GM23248 (cell line): ENCODE data around the gene PLCL2. TPM values are rescaled to one million over a fixed set of nuclear protein-coding genes. Genes with fewer than 3 reads are reported as not detected.

Source experiments
- DNase-seq: peaks from one replicate; pipeline ENCODE4 v3.0.0-alpha.2; 2015
- H2AFZ ChIP-seq: fragments of 200-600 bp; sonication (generic); 2 replicates; pipeline ENCODE4 v1.6.1; 2016; ENCODE audit warnings: antibody characterized with exemption
- H3F3A ChIP-seq: fragments of 200-600 bp; sonication (generic); 2 replicates; pipeline ENCODE4 v1.6.1; 2016; ENCODE audit warnings: mild to moderate bottlenecking, antibody characterized with exemption, mixed run types; ENCODE audit not compliant: insufficient read depth
- H3K27ac ChIP-seq: fragments of 200-600 bp; sonication (generic); 2 replicates; pipeline ENCODE4 v1.5.1; 2016; ENCODE audit warnings: mild to moderate bottlenecking
- H3K27me3 ChIP-seq: fragments of 200-600 bp; sonication (generic); replicated peaks from 2 replicates; pipeline ENCODE4 v1.6.1; 2016; ENCODE audit warnings: mild to moderate bottlenecking; ENCODE audit not compliant: insufficient read depth
- H3K36me3 ChIP-seq: fragments of 200-600 bp; sonication (generic); 2 replicates; pipeline ENCODE4 v1.6.1; 2016; ENCODE audit warnings: low read depth, mild to moderate bottlenecking
- H3K4me1 ChIP-seq: fragments of 200-600 bp; sonication (generic); 2 replicates; pipeline ENCODE4 v1.6.1; 2016; ENCODE audit warnings: mild to moderate bottlenecking; ENCODE audit not compliant: insufficient read depth
- H3K4me2 ChIP-seq: fragments of 200-600 bp; sonication (generic); one replicate; pipeline ENCODE4 v1.6.1; 2016; ENCODE audit warnings: mild to moderate bottlenecking; ENCODE audit not compliant: unreplicated experiment
- H3K4me3 ChIP-seq: fragments of 200-600 bp; sonication (generic); 2 replicates; pipeline ENCODE4 v1.5.1; 2016; ENCODE audit warnings: mild to moderate bottlenecking
- H3K79me2 ChIP-seq: fragments of 200-600 bp; sonication (generic); 2 replicates; pipeline ENCODE4 v1.6.1; 2016; ENCODE audit warnings: mild to moderate bottlenecking; ENCODE audit not compliant: insufficient read depth
- H3K9ac ChIP-seq: fragments of 200-600 bp; sonication (generic); 2 replicates; pipeline ENCODE4 v1.6.1; 2016; ENCODE audit warnings: mild to moderate bottlenecking
- H3K9me2 ChIP-seq: fragments of 200-600 bp; sonication (generic); 2 replicates; pipeline ENCODE4 v1.6.1; 2016; ENCODE audit warnings: mixed run types, mild to moderate bottlenecking, moderate library complexity; ENCODE audit not compliant: insufficient read depth
- H3K9me3 ChIP-seq: fragments of 200-600 bp; sonication (generic); one replicate; pipeline ENCODE4 v1.6.1; 2017; ENCODE audit warnings: low read depth
- H4K20me1 ChIP-seq: fragments of 200-600 bp; sonication (generic); 2 replicates; pipeline ENCODE4 v1.6.0; 2016; ENCODE audit not compliant: insufficient read depth
- EZH2 ChIP-seq: fragments of 200-600 bp; sonication (generic); IDR thresholded peaks from 2 replicates; pipeline ENCODE4 v1.6.1; 2018; ENCODE audit warnings: antibody characterized with exemption, mild to moderate bottlenecking; ENCODE audit not compliant: insufficient read depth, poor library complexity, severe bottlenecking
- EZH2phosphoT487 ChIP-seq: fragments of 200-600 bp; sonication (generic); IDR thresholded peaks from 2 replicates; pipeline ENCODE4 v1.6.1; 2018; ENCODE audit warnings: antibody characterized with exemption, moderate library complexity, mild to moderate bottlenecking, low read depth; ENCODE audit not compliant: insufficient read depth
- WGBS, 2 experiments: methylation state at CpG; one replicate each; pipeline ENCODE4 v1.1.6; 2015 to 2017; ENCODE audit warnings: low lambda C conversion rate in 2 of 2, low coverage in 1 of 2; ENCODE audit errors: missing lambda C conversion rate in 2 of 2; 5-methylcytosine and 5-hydroxymethylcytosine counted together
- in situ Hi-C: fragments of 300-500 bp; cut with MboI; formaldehyde crosslinking; loops from 2 replicates; pipeline ENCODE4 v1.15.0; 2020
- polyA plus RNA-seq: library from polyadenylated mRNA; unstranded; fragments of >200 nt; fragmentation: Nextera tagmentation; extraction: Ambion mirVana; gene quantifications from 2 replicates; pipeline ENCODE4 v1.2.1, GENCODE V29; 2016
- total RNA-seq: library from RNA; depleted of rRNA; stranded (reverse); fragments of >200 nt; shearing (Covaris generic); gene quantifications from 2 replicates; pipeline ENCODE4 v1.2.3, GENCODE V29; 2014

Gene PLCL2
- total and polyA plus RNA-seq, 2 experiments from 2014 or later = 1.4 to 5.1 TPM

DNA sequence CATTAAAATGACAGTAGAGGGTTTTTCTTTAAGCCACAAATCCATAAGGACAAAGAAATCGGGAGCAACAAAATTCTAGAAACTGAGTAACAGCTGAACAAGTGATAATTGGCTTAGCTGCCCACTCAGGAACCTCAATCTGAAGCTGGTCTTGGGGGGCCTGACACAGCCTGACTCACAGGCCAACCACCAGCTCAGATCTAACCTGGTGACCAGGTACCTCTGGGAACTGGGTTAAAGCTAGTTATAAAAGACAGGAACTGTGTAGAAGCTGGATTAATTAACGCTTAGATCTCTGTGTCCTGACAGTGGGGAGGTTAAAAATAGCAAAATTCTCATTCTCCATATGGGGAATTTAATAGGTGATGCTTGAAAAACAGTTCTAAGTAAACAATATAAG lies 161.9 kb downstream of the PLCL2 start:
- DNase-seq = no peak
- no peak overlapping the region for H2AFZ ChIP-seq
- TF ChIP-seq EZH2 (no peak), EZH2phosphoT487 (no peak)
- no peaks in the 10 kb centered on the region for H4K20me1 ChIP-seq
- WGBS, 2 experiments = 97 to 98% methylated on average over 2 of the region's 2 CpGs
- in situ Hi-C loops = loop anchor here (25.0 kb wide), 1 partner anchor 759 kb away; no protein-coding TSS in a partner anchor
- no peak overlapping the region for H3K27ac ChIP-seq
- no peak overlapping the region for H3K4me3 ChIP-seq
- H3K27me3 ChIP-seq = no peaks in the 10 kb centered on the region
- H3K9me2 ChIP-seq = no peaks in the 10 kb centered on the region
- 0 out of 2 replicates have a peak, but pooled peaks cover 3% of the 10 kb centered on the region for H3K4me1 ChIP-seq
- H3K4me2 ChIP-seq = no peak overlapping the region
- no peaks in the 10 kb centered on the region for H3K79me2 ChIP-seq
- no peaks in the 10 kb centered on the region for H3F3A ChIP-seq
- H3K9me3 ChIP-seq = no peaks in the 10 kb centered on the region
- no peaks in the 10 kb centered on the region for H3K36me3 ChIP-seq
- no peak overlapping the region for H3K9ac ChIP-seq

DNA sequence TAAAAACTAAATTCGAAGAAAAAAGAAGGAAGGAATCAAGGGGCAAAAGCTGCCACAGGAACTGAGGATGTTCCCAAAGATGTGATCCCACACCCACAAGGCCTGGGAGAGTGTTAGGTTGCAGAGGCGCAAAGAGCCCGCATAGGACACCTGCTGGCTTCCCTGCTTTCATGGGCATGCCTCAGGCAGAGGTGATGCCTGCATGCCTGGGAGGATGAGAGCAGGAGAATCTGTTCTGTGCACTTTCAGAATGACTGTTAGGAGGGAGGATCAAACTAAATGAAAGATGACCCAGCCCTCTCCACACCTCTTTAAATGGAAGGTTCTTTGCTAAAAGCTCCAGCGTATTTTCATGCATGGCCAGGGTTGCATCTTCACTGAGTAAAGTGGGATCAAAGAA lies 162.4 kb downstream of the PLCL2 start:
- Histone ChIP-seq H2AFZ (no peak overlapping the region), H3K27me3 (no peaks in the 10 kb centered on the region), H3K27ac (no peak overlapping the region), H3K9ac (no peak overlapping the region), H4K20me1 (no peaks in the 10 kb centered on the region), H3K9me2 (no peaks in the 10 kb centered on the region), H3K4me1 (0 out of 2 replicates have a peak, but pooled peaks cover 3% of the 10 kb centered on the region), H3K79me2 (no peaks in the 10 kb centered on the region), H3K4me2 (no peak overlapping the region), H3F3A (no peaks in the 10 kb centered on the region), H3K9me3 (no peaks in the 10 kb centered on the region), H3K4me3 (no peak overlapping the region), H3K36me3 (no peaks in the 10 kb centered on the region)
- no peak for DNase-seq
- in situ Hi-C loops = loop anchor here (25.0 kb wide), 1 partner anchor 760 kb away; no protein-coding TSS in a partner anchor
- TF ChIP-seq EZH2 (no peak), EZH2phosphoT487 (no peak)
- WGBS, 2 experiments = 95 to 96% methylated on average over 4 of the region's 4 CpGs

DNA sequence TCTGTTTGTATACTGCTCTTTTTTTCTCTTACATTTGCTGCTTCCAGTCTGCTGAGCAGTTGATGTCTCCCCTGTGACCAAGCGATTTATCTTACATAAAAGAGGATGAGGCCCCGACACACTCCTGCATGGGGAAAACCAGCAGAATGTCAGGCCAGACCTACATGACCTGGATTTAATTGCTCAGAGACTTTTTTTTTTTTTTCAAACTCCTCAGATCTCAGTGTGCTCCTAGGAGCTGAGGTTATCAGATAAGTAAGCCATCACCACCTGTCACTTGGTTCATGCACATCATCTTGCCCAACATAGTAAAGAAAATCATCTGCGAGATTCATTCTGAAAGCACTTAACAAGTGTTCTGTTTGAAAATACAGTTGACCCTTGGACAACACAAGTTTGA lies 163.1 kb downstream of the PLCL2 start:
- no peaks in the 10 kb centered on the region for H3K27me3 ChIP-seq
- H3K9me2 ChIP-seq = no peaks in the 10 kb centered on the region
- no peaks in the 10 kb centered on the region for H3K36me3 ChIP-seq
- no peaks in the 10 kb centered on the region for H3K79me2 ChIP-seq
- DNase-seq = no peak
- 0 out of 2 replicates have a peak, but pooled peaks cover 3% of the 10 kb centered on the region for H3K4me1 ChIP-seq
- no peak overlapping the region for H3K27ac ChIP-seq
- H3K4me2 ChIP-seq = no peak overlapping the region
- in situ Hi-C loops = loop anchor here (25.0 kb wide), 1 partner anchor 761 kb away; no protein-coding TSS in a partner anchor
- no peak overlapping the region for H3K4me3 ChIP-seq
- H2AFZ ChIP-seq = no peak overlapping the region
- no peaks in the 10 kb centered on the region for H3F3A ChIP-seq
- no peak overlapping the region for H3K9ac ChIP-seq
- TF ChIP-seq EZH2phosphoT487 = no peak
- TF ChIP-seq EZH2 = no peak
- 90 to 93% methylated on average over 3 of the region's 3 CpGs for WGBS, 2 experiments
- H3K9me3 ChIP-seq = no peaks in the 10 kb centered on the region
- H4K20me1 ChIP-seq = no peaks in the 10 kb centered on the region

DNA sequence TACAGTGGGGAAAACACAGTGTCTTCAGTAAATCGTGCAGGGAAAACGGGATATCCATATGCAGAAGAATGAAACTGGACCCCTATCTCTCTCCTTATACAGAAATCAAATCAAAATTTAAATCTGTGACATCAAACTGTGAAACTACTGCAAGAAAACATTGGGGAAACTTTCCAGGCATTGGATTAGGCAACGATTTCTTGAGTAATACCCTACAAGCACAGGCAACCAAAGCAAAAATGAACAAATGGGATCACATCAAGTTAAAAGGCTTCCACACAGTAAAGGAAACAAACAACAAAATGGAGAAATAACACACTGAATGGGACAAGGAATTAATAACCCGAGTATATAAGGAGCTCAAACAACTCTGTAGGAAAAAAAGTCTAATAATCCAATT lies 165.3 kb downstream of the PLCL2 start:
- WGBS, 2 experiments = 82 to 84% methylated on average over 4 of the region's 4 CpGs
- no peak for DNase-seq

More for the DNA sequence above, 165.3 kb downstream of the PLCL2 start:
- H3K4me3 ChIP-seq = no peak overlapping the region
- no peaks in the 10 kb centered on the region for H3K79me2 ChIP-seq
- H3K27ac ChIP-seq = no peak overlapping the region
- H3K4me1 ChIP-seq = peaks cover 4% of the 10 kb centered on the region
- no peaks in the 10 kb centered on the region for H3K9me2 ChIP-seq
- H3K36me3 ChIP-seq = no peaks in the 10 kb centered on the region
- in situ Hi-C loops = no loop called here
- H3K9ac ChIP-seq = no peak overlapping the region
- no peak overlapping the region for H3K4me2 ChIP-seq
- no peaks in the 10 kb centered on the region for H3F3A ChIP-seq
- H3K27me3 ChIP-seq = no peaks in the 10 kb centered on the region
- H2AFZ ChIP-seq = no peak overlapping the region
- no peaks in the 10 kb centered on the region for H4K20me1 ChIP-seq
- TF ChIP-seq EZH2 (no peak), EZH2phosphoT487 (no peak)
- H3K9me3 ChIP-seq = no peaks in the 10 kb centered on the region
